SKM-1 treated with dmso at 0.1 percent for 144 hours (cell line): Measurements from ENCODE around the gene NOL3.

Experiments
- DNase-seq: peaks from one replicate; lab custom pipeline; 2025; ENCODE audit not compliant: unreplicated experiment; lab: John Stamatoyannopoulos, UW

Gene NOL3

DNA sequence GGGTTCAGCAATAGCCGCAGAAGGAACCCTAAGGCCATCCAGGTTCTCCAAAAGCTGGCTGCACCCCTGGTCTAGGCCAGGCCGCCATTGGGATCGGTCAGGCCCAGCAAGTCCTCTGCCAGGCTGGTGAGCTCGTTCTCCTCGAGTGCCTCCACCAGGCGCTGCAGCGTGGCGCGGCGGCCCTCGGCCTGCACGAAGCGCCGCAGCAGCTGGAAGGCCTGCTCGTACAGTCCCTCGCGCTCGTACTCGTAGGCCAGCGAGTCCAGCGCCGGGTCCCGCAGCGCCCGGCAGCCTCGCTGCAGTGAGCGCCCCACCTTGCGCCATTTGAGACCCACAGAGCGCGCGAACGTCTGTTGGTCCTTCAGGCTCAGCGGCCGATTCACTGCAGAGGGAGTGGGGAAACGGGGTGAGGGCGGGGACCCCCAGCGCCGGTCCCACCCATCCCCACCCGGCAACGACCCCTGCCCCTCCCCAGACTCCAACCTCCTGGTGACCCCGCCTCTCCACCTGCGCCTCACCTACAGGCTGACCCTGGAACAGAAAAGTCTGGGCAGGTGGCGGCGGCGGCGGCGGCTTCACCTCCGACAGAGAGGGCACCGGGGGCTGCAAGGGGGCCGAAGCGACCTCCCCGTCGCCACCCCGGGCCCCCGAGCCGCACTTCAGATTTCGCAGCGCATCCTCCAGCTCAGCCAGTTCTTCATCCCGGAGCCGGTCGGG is 15.6 kb upstream of the NOL3 start:
- DNase-seq, result no peak

DNA sequence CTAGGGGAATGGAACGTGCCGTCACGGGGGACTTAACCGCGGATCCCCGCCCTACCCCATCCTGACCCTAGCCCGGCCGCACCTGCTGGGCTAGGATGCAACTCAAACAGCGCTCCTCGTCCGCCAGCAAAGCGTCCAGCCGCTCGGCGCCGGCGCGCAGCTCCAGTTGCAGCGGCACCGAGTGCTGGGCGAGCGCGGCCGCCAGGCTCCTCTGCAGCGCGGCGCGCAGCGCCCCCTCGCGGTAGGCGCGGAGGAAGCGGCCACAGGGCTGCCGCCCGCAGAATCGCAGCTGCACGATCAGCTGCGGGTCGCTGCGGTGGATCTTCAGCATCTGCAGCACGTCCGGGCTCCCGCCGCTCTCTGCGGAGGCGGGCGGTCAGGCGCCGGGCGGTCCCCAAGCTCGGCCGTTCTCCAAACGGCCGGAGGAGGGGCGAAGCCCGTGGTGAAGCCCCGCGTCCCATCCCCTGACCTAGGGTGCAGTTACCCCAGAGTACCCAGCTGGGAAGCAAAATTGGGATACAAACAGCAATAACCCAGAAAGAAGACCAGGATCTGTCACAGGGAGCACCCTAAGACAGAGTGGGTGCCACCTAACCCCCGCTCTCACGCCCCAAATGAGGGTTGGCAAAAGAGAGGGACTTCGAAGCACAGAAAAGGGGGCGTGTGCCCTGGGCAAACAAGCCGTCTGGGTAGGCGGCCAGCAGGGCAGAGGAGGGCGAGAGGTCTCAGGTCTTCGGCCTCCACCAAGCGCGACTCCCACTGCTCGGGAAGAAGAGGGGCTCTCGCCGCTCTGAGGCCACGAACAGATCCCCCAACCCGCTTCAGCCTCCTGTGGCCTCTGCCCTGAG is 14.8 kb upstream of the NOL3 start:
- DNase-seq, result peak; percentile 58

DNA sequence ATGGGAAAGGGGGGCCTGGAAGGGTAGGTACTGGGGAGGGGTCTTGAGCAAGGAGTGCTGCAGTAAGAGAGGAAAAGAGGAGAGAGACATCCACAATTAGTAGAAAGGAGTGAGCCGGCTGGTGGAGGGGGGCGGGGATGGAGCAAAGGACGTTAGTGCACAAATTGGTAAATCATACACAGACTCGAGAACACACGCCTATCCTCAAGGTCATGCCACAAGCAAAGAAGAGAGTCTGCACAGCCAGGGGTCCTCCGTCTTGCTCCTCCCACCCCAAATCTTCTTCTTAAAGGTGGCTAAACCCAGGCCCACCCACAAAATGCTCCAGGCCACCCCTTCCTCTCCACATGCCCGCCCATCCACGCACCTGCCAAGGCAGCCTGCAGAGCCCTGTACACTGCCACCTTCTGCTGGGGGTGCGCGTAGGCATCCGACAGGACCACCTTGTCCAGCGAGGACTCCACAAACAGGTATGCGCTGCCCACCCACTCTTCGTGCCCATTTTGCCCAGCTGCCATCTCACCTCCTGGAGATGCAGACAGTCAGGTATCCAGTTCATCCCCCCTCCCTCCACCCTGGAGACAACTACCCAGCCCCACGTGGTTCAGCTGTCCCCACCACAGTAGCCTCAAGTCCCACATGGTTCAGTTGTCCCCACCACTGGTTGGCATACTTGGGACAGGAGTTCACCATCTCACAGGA is 14.0 kb upstream of the NOL3 start:
- no peak for DNase-seq

DNA sequence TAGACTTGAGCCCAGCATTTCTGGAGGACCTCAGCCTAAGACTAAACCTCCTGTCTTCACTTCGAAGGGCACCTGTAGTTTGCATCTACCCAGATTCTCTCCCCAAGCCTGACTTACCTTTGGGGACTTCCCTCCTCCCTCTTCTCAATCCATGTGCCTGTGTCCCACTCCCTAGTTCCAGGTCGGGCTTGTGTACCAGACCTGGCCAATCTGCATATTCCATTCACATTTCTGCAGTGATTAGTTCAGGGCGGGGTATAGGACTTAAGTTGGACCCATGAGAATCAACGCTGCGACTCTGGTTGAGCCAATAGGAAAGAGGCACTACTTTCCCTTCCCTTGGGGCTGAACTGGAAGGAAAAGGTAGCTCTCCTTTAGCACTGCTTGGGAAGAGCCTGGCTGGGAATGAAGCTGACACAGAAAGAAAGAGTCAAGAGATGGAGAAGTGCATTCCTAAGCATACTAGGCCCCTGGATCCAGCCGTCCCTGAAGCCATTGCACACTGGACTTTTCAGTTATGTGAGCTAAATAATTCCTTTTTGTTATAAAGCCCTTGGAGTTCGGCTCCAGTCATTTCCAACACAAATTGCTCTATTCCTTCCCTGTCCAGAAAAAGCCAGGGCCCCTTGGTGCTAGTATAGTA is 13.1 kb upstream of the NOL3 start:
- no peak for DNase-seq

DNA sequence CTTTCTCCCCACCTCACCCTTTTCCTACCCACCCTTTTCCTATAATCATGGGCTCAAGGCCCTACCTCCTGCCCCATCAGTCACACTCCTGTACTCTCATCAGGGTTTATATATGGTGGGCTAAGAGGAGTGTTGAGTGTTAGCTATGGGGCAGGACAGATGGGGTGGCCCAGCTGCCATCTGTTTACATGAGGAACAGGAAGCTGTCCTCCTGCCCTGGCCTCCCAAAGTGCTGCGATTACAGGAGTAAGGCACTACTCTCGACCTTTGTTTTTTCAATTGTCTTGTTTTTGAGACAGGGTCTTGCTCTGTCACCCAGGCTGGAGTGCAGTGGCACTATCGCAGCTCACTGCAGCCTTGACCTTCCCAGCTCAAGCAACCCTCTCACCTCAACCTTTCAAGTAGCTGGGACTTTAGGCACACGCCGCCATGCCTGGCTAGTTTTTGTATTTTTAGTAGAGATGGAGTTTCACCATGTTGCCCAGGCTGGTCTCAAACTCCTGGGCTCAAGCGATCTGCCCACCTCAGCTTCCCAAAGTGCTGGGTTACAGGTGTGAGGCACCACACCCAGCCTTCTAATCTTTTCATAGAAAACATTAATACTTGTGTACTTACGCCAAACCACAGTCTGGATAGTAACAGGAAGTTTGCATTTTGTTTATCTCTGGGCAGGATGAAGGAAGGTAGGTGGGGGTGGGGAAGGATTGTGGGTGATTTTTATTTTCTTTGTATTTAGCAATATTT is 12.3 kb upstream of the NOL3 start:
- no peak for DNase-seq

DNA sequence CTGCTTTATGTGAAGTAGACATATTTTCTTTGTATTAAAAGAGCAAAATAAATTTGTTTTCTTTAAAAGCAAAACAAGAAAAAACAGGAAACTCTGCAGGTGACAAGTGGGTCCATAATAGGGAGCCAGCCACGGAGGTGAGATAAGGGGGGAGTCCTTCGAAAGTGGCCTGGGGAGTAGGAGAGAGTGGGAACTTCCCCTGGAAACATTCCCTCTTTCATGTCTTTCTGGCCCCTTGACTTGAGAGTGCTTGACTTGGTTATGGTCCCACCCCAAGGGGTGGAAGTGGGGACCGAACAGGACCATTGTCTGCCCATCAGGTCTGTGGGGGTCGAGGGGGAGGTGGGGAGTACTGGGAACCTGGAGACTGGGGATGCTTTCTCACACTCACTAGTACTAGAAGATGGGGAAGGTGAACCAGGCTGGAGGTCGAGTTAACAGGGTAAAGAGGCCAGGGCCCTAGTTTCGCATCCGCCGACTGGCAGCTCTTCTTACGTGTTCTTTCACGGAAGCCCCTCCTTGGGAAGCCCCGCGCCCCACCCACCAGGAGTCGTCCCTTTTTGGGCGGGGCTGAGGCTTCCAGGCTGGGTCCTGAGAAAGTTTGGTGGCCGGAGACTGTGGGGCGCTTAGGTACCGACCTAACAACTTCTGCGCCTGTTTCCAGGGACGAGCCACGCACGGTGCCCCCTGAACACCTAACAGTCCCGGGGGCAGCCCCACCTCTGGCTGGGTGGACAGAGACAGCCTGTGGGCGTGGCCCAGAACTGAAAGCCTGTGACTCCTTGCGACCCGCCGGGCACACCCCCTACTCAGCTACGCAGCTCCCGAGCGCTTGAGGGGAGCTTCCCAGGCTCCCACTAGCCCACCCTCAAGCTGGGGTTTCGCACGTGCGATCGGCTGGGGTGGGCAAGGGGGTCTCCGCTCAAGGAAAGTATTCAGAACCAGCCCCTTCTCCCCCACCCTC is 11.4 kb upstream of the NOL3 start:
- DNase-seq, result no peak

DNA sequence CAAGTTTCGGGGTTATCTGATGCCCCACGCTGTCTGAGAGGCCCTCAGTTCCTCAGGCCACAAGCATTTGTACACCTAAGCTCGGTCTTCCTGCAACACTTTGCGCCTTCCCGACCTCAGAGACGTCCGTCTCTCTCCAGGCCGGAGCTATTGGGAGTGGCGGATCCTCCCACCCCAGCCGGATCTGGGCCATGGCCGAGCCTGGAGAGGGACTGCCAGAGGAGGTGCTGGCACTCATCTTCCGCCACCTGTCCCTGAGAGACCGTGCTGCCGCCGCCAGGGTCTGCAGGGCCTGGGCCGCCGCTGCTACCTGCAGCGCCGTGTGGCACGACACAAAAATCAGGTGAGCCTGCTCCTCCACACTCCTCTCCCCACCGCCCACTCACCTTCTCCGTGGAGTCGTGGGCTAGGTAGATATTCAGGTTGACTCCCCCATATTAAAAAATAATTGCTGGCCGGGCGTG is 8.7 kb upstream of the NOL3 start:
- no peak for DNase-seq

DNA sequence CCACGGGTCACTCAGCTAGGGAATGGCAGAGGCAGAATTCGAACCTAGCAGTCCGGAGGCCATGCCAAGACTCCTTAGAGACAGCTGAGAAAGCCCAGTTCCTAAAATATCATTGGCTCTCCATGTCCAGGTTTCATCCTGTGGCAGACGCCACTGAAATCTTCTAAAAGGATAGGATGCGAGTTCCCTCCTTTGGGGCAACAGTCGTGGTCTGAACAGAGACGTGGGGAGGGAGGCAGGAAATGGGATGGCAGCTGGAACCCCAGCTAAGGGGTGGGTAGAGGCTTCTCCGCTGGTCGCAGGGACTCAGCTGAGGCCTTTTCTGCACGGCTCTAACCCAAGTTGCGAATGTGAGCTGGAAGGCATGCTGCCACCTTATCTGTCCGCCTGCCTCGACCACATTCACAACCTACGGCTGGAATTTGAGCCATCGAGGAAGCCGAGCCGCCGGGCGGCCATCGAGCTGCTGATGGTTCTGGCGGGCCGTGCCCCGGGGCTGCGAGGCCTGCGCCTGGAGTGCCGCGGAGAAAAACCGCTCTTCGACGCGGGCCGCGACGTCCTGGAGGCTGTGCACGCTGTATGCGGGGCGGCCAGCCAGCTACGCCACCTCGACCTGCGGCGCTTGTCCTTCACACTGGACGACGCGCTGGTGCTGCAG is 7.7 kb upstream of the NOL3 start:
- no peak for DNase-seq

DNA sequence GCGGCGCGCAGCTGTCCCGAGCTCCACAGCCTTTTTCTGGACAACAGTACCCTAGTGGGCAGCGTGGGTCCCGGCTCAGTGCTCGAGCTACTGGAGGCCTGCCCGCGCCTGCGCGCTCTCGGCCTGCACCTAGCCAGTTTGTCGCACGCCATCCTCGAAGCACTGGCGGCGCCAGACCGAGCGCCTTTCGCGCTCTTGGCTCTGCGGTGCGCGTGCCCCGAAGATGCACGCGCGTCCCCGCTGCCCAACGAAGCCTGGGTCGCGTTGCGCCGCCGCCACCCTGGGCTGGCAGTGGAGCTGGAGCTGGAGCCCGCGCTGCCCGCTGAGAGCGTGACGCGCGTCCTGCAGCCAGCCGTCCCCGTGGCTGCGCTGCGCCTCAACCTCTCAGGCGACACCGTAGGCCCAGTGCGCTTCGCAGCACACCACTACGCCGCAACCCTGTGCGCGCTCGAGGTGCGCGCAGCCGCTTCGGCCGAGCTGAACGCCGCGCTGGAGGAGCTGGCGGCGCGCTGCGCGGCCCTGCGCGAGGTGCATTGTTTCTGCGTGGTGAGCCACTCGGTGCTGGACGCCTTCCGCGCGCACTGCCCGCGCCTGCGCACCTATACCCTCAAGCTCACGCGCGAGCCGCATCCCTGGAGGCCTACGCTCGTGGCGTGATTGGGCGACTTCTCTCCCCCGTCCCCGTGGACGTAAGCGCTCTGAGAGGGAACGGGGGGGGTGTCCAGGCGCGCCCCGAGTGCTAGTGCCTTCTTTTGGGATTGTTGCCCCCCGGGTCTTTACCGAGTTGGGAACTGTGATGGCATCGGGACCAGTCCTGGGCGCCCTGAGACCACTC is 7.0 kb upstream of the NOL3 start:
- no peak for DNase-seq

DNA sequence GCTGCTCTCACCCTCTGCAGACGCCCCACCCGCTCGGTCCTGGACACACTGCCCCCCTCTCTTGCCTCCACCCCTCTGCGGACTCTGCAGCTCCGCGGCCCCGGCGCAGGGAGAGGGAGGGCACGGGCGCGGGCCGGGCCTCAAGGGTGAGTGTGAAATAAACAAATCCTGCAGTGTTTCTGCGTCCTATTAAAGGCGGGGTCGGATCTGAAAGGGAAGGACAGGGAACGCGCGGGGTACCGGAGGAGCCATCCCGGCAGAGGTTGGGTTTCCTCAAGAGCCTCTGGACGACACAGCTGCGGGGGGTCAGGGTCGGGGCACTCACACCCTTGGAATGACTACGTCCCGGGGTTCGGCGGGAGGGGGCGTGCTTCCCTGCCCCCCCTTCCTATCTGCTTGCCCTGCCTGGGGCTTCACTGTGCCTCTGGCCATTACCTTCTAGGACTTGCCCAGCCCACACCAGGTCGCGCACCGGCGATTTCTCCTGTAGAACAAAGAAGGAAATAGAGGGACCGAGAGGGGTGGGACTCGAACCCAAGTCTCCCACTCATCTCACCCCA is 6.3 kb upstream of the NOL3 start:
- DNase-seq, result no peak

DNA sequence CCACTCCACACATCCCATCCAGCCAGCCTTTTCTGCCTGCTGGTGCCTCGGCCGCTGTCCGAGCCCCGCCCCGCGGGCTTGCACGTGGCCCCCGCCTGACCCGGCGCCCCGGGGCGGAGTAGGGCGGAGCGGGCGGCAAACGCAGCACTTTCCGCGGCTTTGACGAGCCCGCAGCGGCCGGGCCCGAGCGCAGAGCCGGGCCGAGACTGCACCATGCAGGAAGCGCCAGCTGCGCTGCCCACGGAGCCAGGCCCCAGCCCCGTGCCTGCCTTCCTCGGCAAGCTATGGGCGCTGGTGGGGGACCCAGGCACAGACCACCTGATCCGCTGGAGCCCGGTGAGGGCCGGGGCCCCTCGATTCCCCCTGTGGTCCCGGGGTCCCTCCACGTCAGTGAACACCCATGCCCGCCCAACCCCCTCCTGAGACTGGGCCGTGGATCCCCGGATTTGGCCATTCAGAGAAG is 5.7 kb upstream of the NOL3 start, which contains the start of gene HSF4:
Gene HSF4 (plus strand): TSS at position 147 of the 463 bp plus-strand sequence. CDS start 67 bp downstream, at position 214.
- no peak for DNase-seq

DNA sequence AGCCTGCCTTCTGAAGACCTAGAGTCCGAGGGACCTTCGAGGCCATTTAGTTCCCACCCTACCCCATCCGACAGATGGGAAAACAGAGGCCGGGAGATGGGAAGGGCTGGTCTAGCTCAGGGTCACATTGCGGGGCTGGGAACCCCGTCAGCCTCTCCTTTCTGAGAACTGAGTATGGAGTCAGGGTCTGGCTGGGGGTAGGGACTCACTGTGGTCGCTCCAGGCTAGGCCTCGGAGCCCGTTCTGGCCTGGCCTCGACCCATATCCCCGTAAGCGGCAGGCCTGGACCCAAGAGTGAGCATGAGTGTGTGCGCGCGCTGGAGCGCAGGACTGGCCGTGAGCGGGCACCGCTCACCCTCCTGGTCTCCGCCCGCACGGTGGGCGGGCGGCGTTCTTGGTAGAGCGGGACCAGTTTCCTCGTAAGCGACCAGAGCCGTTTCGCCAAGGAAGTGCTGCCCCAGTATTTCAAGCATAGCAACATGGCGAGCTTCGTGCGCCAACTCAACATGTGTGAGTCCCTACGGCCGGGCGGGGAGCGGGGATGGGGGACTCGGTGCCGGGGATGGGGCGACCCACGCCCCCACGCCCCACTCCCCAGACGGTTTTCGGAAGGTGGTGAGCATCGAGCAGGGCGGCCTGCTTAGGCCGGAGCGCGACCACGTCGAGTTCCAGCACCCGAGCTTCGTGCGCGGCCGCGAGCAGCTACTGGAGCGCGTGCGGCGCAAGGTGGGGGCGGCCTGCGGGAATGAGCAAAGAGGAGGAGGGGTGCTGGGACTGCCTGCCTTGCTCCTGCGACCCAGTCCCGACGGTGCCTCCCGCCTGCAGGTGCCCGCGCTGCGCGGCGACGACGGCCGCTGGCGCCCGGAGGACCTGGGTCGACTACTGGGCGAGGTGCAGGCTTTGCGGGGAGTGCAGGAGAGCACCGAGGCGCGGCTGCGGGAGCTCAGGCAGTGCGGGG is 4.9 kb upstream of the NOL3 start:
- DNase-seq, result no peak

DNA sequence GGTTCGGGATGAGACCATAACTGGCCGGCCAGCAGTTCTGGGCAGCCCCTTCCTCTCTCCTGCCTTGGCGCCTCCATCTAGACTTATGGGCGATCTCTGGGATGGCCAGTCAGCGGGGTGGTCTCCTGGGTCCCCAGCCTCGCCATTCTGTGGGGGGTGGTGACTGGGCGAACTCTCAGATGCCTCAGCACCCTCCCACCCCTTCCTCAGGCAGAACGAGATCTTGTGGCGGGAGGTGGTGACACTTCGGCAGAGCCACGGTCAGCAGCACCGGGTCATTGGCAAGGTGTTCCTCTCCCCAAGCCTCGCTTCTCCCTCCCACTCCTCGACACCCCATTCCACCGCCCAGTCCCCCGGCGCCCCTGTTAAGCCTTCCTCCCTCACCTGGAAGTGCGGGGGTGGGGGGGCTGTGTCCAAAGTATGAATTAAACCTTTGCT is 4.2 kb upstream of the NOL3 start:
- no peak for DNase-seq

DNA sequence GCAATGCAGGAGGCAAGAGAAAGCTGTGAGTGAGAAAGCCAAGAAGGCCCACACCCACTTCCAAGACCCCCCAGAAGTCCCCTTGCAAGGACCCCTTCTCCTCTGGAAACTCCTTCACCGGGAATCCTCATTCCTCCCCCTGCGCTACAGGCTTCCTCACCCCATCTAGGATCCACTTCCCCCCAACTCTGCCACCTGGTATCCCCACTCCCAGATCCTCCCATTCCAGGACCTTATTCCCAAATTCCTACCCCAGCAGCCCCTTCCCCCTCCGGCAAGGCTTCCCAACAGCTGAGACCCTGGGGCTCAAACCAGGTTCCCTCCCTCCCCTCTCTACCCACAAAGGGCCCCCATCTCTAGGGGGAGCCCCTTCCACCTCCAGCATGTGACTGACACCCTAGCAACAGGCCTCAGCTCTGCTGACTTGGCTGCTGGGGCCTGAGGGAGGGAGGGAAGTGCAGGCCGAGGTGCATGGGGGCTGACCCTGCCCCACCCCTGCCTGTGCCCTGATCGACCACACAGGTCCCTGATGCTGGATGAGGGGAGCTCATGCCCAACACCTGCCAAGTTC is 3.7 kb upstream of the NOL3 start:
- DNase-seq, result no peak

DNA sequence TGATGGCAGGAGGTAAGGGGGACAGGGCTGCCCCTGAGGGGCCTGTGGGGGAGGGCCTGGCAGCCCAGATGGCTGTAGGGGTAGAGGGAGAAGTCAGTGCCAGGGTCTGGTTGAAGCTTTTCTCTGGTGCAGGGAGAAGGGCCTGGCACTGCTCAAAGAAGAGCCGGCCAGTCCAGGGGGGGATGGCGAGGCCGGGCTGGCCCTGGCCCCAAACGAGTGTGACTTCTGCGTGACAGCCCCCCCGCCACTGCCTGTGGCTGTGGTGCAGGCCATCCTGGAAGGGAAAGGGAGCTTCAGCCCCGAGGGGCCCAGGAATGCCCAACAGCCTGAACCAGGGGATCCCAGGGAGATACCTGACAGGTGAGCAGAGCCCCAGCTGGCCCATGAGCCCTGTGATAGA is 2.8 kb upstream of the NOL3 start:
- DNase-seq, result no peak

DNA sequence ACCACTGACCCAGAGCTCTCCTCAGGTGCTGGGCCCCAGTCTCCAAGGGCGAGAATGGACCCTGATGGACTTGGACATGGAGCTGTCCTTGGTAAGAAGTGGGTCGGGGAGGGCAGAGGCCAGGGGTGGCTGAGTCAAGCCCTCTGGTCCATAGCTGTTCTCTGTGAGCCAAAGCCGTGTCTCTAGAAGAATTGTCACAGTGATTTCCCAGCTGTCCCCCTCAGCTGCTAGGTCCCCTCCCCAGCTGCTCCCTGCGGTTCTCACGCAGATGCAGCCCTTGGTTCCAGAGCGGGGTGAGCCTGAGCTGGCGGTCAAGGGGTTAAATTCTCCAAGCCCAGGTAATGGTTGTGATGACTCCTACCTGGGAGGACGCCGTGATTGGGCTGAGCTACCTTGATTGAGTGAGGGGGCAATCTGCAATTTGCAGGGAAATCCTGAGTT is 1.3 kb upstream of the NOL3 start:
- DNase-seq, result no peak
